Spleen (tissue), 11 donors: Measurements from ENCODE around the gene SORBS1. TPM values are rescaled to one million over a fixed set of nuclear protein-coding genes. Genes with fewer than 3 reads are reported as not detected.
A peak's percentile ranks its signal among the peaks of the same experiment; 100 is the strongest.
"Not testable (repeated sequence)": the region's sequence is repeated elsewhere in the genome, so short reads cannot be mapped to it uniquely, and the experiment has no call there.

Experiments
- DNase-seq: peaks from one replicate; pipeline ENCODE4 v3.0.0-alpha.2; 2020
- H3K27ac ChIP-seq, 8 donors: fragments of 200-600 bp; sonication (generic) in 7 of 8; 1 replicate in 4 of 8; 2 replicates in 4 of 8; pipeline versions ENCODE4 v1.5.0 to v1.8.0; 2016 to 2021; ENCODE audit warnings: inconsistent platforms in 4 of 8, mild to moderate bottlenecking in 4 of 8, moderate library complexity in 1 of 8
- H3K27me3 ChIP-seq, 7 donors: fragments of 200-600 bp; sonication (generic) in 6 of 7; replicated peaks in 1 of 7; 1 replicate in 4 of 7; 2 replicates in 3 of 7; pipeline versions ENCODE4 v1.5.0 to v1.8.0; 2016 to 2021; ENCODE audit warnings: inconsistent platforms in 3 of 7, mild to moderate bottlenecking in 1 of 7
- H3K36me3 ChIP-seq, 6 donors: fragments of 200-600 bp; sonication (generic) in 5 of 6; 1 replicate in 4 of 6; 2 replicates in 2 of 6; pipeline versions ENCODE4 v1.5.0 to v1.8.0; 2016 to 2021; ENCODE audit warnings: inconsistent platforms in 2 of 6
- H3K4me1 ChIP-seq, 6 donors: fragments of 200-600 bp; sonication (generic) in 5 of 6; 1 replicate in 3 of 6; 2 replicates in 3 of 6; pipeline versions ENCODE4 v1.5.0 to v1.8.0; 2016 to 2021; ENCODE audit warnings: inconsistent platforms in 3 of 6
- H3K4me3 ChIP-seq, 8 donors: fragments of 200-600 bp; sonication (generic) in 7 of 8; 1 replicate in 4 of 8; 2 replicates in 4 of 8; pipeline versions ENCODE4 v1.5.0 to v1.8.0; 2016 to 2021; ENCODE audit warnings: inconsistent platforms in 4 of 8, mild to moderate bottlenecking in 4 of 8, moderate library complexity in 2 of 8
- H3K9me3 ChIP-seq, 8 donors: fragments of 200-600 bp; sonication (generic) in 7 of 8; 1 replicate in 4 of 8; 2 replicates in 4 of 8; pipeline versions ENCODE4 v1.5.0 to v1.8.0; 2016 to 2021; ENCODE audit warnings: inconsistent platforms in 4 of 8
- POLR2A ChIP-seq, 3 donors: fragments of 450-650 bp; IDR thresholded peaks; one replicate each; pipeline ENCODE4 v1.5.1; 2017; ENCODE audit warnings: antibody characterized with exemption in 3 of 3, mild to moderate bottlenecking in 1 of 3
- POLR2AphosphoS5 ChIP-seq, 3 donors: sonication (generic); formaldehyde crosslinking; IDR thresholded peaks; one replicate each; pipeline ENCODE4 v1.5.1; 2017; ENCODE audit warnings: antibody characterized with exemption in 3 of 3
- WGBS, 5 donors: extraction: QIAGEN DNeasy Blood & Tissue Kit in 3 of 5; methylation state at CpG; one replicate each; pipeline versions ENCODE4 v1.1.5 to v1.1.7; 2013 to 2018; 5-methylcytosine and 5-hydroxymethylcytosine counted together
- intact Hi-C: fragments of 100-400 bp; cut with DNase I; formaldehyde crosslinking; loops from one replicate; pipeline ENCODE4 v1.15.0; 2023; ENCODE audit warnings: low total_unique reads
- polyA plus RNA-seq, 3 donors: library from polyadenylated mRNA; stranded (reverse); fragments of 200-250 nt; gene quantifications; one replicate each; pipeline ENCODE4 v1.2.1, GENCODE V29; 2013
- total RNA-seq, 7 donors: library from RNA; depleted of rRNA in 3 of 7; stranded (reverse); fragments of >200 nt in 3 of 7; fragmentation: NEBNext Ultra II Directional in 4 of 7; extraction: Animal tissue kit (Norgen Biotek cat#: 25700) in 4 of 7; gene quantifications; one replicate each; pipeline versions ENCODE4 v1.1.0 to v1.2.1, GENCODE V29; 2016 to 2021
- TF ChIP-seq, protein P1 (sequence below), 11 experiments: fragments of 200-600 bp in 7 of 11; fragments of 450-650 bp in 4 of 11; sonication (generic) in 4 of 11; IDR thresholded peaks in 8 of 11; conservative IDR thresholded peaks in 3 of 11; 1 replicate in 7 of 11; 2 replicates in 4 of 11; pipeline versions ENCODE4 v1.4.0 to v1.8.0; 2016 to 2021; ENCODE audit warnings: antibody characterized with exemption in 11 of 11, inconsistent platforms in 4 of 11, mild to moderate bottlenecking in 1 of 11
- donor health status: healthy with polysubstance abuse.
- donor health status: DM: no; HTN: no; CAD: no; lungs with moderate emphysema.
- donor health status: DM: no; HTN: no; CAD: no.
- donor health status: Bipolar disorder and iron deficiency.
- donor health status: healthy.
- donor health status: DM: no; HTN: no; CAD: no.
- donor health status: DM: yes; HTN: yes; CAD: no.

SORBS1 gene
- total and polyA plus RNA-seq, 10 donors, result 2.8 to 30.8 (median 18.1) TPM

DNA sequence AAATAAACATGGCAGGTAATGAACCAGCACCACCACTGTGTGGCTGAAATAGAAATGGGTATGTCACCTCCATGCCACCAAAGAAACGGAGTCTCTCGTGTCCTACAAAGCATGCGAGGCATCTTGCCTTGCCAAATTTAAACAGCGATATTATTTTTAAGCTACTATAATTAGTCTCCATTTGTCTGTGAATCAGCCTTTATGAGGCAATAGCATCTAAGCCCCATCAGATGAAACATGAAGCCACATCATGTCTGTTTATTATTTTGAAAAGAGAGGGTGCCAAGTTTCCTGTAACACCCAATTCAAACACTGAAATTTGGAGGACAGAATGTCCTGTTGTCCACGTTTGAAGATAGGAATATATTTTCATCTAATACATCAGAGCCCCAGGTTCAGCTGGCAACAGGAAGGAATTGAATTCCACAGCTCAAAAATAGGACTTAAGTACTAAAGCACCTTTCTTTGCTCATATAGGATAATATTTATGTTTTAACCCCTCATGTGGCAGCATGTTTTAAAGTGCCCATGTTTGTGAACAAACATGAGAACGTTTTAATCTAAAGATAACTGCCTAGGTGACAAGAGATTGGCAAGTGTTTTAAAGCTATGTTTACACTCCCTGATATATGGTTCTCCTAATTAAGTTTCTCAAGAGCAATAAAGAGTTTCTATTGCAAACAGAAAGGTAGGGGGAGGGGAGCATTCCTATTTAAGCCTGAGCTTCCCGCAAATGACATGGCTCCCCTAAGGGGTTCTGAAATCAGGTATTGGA, 86.8 kb downstream of the SORBS1 start:
- H3K9me3 ChIP-seq, result no peaks in the 10 kb centered on the region
- 54 to 67% (median 64%) methylated on average over 7 of the region's 7 CpGs for WGBS, 5 donors
- peaks cover 0 to 9% (median 3%) of the 10 kb centered on the region in 6 donors for H3K4me1 ChIP-seq
- TF ChIP-seq, protein P1, sequence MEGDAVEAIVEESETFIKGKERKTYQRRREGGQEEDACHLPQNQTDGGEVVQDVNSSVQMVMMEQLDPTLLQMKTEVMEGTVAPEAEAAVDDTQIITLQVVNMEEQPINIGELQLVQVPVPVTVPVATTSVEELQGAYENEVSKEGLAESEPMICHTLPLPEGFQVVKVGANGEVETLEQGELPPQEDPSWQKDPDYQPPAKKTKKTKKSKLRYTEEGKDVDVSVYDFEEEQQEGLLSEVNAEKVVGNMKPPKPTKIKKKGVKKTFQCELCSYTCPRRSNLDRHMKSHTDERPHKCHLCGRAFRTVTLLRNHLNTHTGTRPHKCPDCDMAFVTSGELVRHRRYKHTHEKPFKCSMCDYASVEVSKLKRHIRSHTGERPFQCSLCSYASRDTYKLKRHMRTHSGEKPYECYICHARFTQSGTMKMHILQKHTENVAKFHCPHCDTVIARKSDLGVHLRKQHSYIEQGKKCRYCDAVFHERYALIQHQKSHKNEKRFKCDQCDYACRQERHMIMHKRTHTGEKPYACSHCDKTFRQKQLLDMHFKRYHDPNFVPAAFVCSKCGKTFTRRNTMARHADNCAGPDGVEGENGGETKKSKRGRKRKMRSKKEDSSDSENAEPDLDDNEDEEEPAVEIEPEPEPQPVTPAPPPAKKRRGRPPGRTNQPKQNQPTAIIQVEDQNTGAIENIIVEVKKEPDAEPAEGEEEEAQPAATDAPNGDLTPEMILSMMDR (IDR thresholded peaks at IDR 0.05 in 8 of 11, conservative IDR thresholded peaks at IDR 0.05 in 3 of 11), result no peak
- TF ChIP-seq POLR2AphosphoS5 (IDR thresholded peaks at IDR 0.05) (no peak), POLR2A (IDR thresholded peaks at IDR 0.05) (no peak)
- H3K4me3 ChIP-seq, result no peak overlapping the region
- H3K27me3 ChIP-seq, result no peaks in the 10 kb centered on the region
- H3K36me3 ChIP-seq, result no peaks in the 10 kb centered on the region
- H3K27ac ChIP-seq, result peak overlapping the region in 3 of 8 donors; percentile 4 to 40 (median 20)
- intact Hi-C loops, result no loop called here
- DNase-seq, result no peak

DNA sequence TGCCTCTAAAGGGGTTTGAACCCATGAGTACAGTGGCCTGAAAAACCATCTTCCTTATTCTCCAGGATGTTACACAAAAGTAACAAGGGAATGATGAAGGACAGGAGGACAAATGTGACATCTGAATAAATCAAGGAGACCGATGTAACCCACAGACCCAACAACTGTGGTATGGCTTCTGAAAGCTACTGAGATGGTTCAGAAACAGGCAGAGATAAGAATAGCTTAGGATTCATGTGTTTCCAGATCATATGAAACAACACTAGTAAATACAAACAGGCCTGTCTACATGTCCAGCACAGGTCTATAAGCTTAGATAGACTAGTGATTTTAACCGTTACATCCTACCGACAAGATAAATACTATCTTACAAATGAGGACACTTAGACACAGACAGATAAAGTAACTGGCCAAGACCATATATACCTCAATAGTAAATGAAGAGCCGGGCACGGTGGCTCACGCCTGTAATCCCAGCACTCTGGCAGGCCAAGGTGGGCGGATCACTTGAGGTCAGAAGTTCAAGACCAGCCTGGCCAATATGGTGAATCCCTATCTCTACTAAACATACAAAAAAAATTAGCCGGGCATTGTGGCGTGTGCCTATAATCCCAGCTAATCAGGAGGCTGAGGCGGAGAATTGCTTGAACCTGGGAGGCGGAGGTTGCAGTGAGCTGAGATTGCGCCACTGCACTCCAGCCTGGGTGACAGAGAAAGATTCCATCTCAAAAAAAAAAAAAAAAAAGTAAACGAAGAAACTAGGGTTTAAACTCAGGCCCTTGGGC, 88.7 kb downstream of the SORBS1 start:
- intact Hi-C loops, result no loop called here
- Histone ChIP-seq H3K9me3 (no peaks in the 10 kb centered on the region), H3K27ac (no peak overlapping the region), H3K4me1 (peaks cover 0 to 8% (median under 1%) of the 10 kb centered on the region in 6 donors), H3K36me3 (no peaks in the 10 kb centered on the region), H3K27me3 (no peaks in the 10 kb centered on the region), H3K4me3 (no peak overlapping the region)
- no peak for DNase-seq
- 92 to 96% (median 93%) methylated on average over 13 of the region's 13 CpGs for WGBS, 5 donors
- no peak for TF ChIP-seq POLR2AphosphoS5 (IDR thresholded peaks at IDR 0.05)
- TF ChIP-seq, protein P1 (IDR thresholded peaks at IDR 0.05 in 8 of 11, conservative IDR thresholded peaks at IDR 0.05 in 3 of 11), result no peak
- TF ChIP-seq POLR2A (IDR thresholded peaks at IDR 0.05), result no peak

DNA sequence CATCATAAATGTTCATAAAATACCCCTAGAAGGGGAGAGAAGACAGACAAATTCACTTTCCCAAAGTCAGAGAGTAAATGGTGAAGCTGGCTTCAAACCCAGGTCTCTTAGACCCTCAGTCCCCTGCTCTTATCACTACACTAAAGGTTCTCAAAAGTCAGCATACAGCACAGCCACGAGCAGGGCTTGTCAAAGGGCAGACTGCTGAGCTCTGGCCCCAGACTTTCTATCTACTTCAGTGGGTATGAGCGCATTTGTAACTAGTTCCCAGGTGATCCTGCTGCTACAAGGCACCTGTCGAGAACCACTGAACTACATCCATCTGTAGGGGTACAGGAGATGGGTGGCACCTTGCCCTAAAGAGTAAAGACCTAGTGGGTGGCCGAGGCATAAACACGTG, 91.5 kb downstream of the SORBS1 start:
- no peaks in the 10 kb centered on the region for H3K27me3 ChIP-seq
- no peak for DNase-seq
- H3K4me3 ChIP-seq, result no peak overlapping the region
- TF ChIP-seq POLR2A (IDR thresholded peaks at IDR 0.05) (no peak), POLR2AphosphoS5 (IDR thresholded peaks at IDR 0.05) (no peak)
- TF ChIP-seq, protein P1 (IDR thresholded peaks at IDR 0.05 in 8 of 11, conservative IDR thresholded peaks at IDR 0.05 in 3 of 11), result no peak
- no peaks in the 10 kb centered on the region for H3K36me3 ChIP-seq
- H3K4me1 ChIP-seq, result peaks cover 0 to 15% (median 6%) of the 10 kb centered on the region in 6 donors
- intact Hi-C loops, result no loop called here
- no peaks in the 10 kb centered on the region for H3K9me3 ChIP-seq
- 84 to 90% (median 88%) methylated on average over 5 of the region's 5 CpGs for WGBS, 5 donors
- peak overlapping the region in 1 of 8 donors; percentile 5 for H3K27ac ChIP-seq

DNA sequence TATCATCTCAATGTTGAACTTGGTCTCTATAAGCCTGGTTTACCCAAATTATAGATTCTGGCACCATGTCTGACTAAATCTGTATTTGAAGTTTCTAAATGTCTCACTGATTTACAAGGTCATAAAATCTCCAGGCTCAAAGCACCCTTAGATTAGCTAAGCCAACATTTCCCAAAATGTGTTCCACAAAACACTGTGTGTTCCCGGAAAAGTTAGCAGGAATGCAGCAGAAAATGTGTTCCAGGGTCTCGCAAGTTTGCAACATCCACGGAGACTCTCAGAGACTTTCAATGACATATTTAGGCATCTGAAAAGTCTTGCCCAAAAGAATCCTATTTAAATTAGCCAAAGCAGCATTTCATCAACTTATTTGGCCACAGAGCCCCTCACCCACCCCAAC, 91.9 kb downstream of the SORBS1 start:
- no peaks in the 10 kb centered on the region for H3K27me3 ChIP-seq
- TF ChIP-seq, protein P1 (IDR thresholded peaks at IDR 0.05 in 8 of 11, conservative IDR thresholded peaks at IDR 0.05 in 3 of 11), result no peak
- TF ChIP-seq POLR2AphosphoS5 (IDR thresholded peaks at IDR 0.05) (no peak), POLR2A (IDR thresholded peaks at IDR 0.05) (no peak)
- intact Hi-C loops, result no loop called here
- no peak overlapping the region for H3K27ac ChIP-seq
- no peaks in the 10 kb centered on the region for H3K9me3 ChIP-seq
- DNase-seq, result no peak
- WGBS, 5 donors, result 74 to 99% (median 92%) methylated on average over 3 of the region's 3 CpGs
- H3K4me1 ChIP-seq, result peaks cover 0 to 14% (median 6%) of the 10 kb centered on the region in 6 donors
- H3K36me3 ChIP-seq, result no peaks in the 10 kb centered on the region
- H3K4me3 ChIP-seq, result no peak overlapping the region

DNA sequence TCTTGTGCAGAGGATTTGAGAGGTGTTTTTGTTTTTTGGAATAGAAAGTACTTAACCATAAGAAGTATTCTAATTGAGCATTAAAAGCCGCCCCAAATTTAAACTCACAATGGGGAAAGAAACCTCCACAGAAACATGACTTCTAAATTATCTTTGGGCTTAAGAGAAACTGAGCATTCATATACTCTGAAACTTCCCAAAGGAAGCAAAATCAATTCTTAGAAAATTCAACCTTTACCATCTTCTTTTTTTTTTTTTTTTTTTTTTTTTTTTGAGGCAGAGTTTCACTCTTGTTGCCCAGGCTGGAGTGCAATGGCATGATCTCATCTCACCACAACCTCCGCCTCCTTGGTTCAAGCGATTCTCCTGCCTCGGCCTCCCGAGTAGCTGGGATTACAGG, 93.5 kb downstream of the SORBS1 start:
- 92 to 95% (median 94%) methylated on average over 5 of the region's 5 CpGs for WGBS, 5 donors
- not testable (repeated sequence) for H3K36me3 ChIP-seq

More for the DNA sequence above, 93.5 kb downstream of the SORBS1 start:
- Histone ChIP-seq H3K4me1 (peaks cover 0 to 12% (median 2%) of the 10 kb centered on the region in 6 donors), H3K27ac (peak overlapping the region in 3 of 8 donors; percentile 6 to 21 (median 8))
- intact Hi-C loops, H3K27me3 ChIP-seq, DNase-seq, H3K4me3 ChIP-seq, H3K9me3 ChIP-seq: not testable (repeated sequence)
